ENCODE data around the gene BUB3. TPM values are rescaled to one million over a fixed set of nuclear protein-coding genes. Genes with fewer than 3 reads are reported as not detected.

The BUB3 gene
- total RNA-seq, 1 donor = 177 TPM

DNA sequence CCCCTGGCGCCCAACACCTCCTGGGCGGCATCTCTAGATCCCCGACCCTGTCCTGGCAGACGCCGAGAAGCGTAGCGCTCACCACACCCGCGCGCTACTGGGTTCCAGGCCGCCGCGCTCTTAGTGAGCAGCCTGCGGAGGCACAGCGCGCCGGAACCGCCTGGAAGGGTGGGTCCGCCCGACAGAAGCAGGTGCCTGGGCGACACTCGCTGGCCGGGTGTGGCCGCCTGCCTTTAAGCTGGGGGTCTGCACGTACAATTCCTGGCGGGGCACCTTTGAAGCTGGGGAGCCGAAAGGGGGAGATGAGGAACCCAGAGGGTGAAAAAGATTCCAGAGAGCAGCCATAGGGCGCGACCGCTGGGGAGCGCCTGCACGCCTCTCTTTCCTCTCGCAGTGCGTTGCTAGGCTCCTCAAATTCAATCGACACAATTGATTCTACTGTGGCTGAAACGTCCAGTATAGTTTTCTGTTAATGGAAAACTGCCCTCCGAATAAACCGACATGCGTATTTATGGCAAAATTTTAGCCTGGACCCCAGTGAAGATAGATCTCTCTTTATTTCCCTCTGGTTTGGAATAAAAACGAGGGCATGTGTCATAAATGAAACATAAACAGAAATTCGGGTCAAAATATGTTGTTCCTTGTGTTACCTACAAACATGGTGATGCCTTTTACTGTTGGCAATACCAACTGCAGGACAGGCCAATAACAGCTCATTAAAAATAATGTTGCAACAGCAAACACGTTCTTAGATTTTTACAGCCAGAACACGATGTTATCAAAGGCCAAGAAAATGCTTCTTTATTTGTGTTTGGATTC lies 13.8 kb upstream of the BUB3 start:
- no peak for DNase-seq (ENCODE audit: low read depth in 2 of 3, low spot score in 2 of 3)

- DNase-seq (ENCODE audit: low read depth in 2 of 3, low spot score in 2 of 3) = no peak
Measured at GRCh38 chr10:123140983-123141390, 13.2 kb upstream of the BUB3 start.

DNA sequence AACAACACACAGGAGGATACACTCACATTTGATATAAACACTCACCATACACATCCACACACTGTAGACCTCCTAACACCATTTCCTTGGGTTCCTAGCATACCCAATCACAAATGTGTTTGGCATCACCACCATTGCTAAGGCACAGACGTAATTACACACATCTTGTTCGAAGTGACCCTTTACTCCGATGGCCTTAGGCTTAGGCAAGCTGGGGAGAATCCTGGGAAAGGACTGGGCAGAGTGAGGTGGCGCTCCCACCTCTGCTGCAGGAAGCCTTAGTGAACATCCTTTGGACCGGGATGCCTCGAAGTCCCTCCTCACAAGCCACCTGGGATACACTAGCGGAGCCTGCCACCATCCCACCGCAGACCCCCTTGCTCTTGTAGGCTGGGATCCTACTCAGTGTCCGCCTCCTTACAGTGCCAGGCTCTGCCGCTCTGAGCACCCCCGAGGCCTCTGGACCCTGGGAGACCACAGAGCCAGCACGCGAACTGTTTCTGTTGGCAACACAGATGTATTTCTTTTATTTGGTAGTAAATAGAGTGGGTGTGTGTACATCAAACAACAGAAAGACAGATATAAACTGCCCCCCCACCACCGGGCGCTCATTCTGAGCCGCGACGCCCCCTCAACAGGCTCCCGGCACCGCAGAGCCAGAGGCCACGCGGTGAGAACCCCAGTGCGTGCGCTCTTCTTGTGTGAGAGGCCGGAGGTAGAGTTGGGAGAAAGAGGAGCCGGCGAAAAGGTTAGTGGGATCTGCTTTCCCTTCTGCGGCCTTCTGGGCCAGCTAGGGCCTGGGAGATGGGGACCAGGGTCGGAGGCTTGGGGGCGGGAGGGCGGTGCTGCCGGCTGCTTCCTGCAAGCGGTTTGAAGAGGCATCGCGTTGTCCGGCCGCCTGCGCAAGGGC lies 12.2 kb upstream of the BUB3 start:
- no peak for DNase-seq (ENCODE audit: low read depth in 2 of 3, low spot score in 2 of 3)

DNA sequence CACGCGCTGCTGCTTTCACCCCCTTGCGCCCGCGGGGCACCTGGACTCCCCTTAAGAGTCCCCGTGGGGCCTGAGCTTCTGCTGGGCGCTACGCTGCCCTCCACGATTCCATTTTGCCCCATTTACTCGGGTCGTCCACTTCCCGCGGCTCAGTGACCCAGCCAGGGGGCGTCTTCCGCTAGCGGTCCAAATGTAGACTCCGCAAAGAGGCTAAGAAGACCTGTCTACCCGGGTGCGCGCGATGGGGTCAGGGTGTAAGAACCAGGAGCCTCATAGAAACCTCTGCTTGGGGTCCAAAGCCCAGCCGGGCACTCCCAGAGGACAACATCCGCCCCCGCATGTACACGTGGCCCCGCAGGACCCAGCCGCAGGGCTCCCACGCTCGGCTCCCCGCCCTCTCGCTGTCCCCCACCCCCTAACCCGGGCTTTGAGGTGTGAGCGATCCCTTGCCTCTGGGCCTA lies 11.5 kb upstream of the BUB3 start:
- DNase-seq (ENCODE audit: low read depth in 2 of 3, low spot score in 2 of 3) = no peak

GRCh38 chr10:123143162-123143824 lies 10.9 kb upstream of the BUB3 start:
- DNase-seq (ENCODE audit: low read depth in 2 of 3, low spot score in 2 of 3) = no peak

DNA sequence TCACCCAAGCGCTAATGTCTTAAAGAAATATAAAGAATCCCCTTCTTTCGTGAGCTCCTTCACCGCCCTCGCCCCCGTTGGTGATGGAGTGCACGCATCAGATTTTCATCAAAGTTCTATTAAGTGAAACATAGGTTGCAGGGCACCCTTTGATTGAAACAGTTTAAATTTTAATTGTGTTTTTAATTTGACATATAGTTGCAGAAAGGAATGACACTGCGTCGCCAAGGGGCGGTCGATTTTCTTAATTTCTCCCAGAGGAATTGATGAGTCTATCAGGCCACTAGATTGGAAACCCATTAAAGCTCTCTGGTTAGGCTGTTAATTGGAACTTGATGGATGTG lies 10.4 kb upstream of the BUB3 start:
- DNase-seq (ENCODE audit: low read depth in 2 of 3, low spot score in 2 of 3) = no peak

- peak in 1 of 3 donors; percentile 24 for DNase-seq (ENCODE audit: low read depth in 2 of 3, low spot score in 2 of 3)
Measured at GRCh38 chr10:123144697-123145541, 9.3 kb upstream of the BUB3 start.

DNA sequence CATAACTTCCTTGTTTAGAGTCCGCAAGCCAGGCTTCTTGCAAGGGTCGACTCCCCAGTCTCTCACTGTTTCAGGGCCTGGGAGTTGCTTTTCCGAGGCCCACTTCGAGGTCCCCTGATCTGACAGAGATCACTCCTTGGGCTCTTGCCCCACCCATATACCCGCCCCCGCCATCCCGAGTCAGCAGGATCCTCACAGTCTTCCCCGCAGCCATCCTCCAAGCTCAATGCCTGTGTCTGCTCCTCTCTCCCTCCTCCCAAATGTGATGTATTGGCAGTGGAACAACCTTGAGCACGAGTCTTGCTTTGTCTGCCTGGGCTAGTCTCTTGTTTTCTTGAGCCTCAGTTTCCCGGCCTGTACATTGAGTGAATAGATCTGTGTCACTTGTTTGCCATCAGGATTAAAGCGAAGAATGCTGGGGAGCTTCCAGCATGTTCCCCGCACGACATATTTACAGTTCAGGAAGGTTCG lies 8.6 kb upstream of the BUB3 start:
- no peak for DNase-seq (ENCODE audit: low read depth in 2 of 3, low spot score in 2 of 3)

GRCh38 chr10:123146013-123146893 lies 7.9 kb upstream of the BUB3 start:
- DNase-seq (ENCODE audit: low read depth in 2 of 3, low spot score in 2 of 3) = peak in 1 of 3 donors; percentile 26

DNA sequence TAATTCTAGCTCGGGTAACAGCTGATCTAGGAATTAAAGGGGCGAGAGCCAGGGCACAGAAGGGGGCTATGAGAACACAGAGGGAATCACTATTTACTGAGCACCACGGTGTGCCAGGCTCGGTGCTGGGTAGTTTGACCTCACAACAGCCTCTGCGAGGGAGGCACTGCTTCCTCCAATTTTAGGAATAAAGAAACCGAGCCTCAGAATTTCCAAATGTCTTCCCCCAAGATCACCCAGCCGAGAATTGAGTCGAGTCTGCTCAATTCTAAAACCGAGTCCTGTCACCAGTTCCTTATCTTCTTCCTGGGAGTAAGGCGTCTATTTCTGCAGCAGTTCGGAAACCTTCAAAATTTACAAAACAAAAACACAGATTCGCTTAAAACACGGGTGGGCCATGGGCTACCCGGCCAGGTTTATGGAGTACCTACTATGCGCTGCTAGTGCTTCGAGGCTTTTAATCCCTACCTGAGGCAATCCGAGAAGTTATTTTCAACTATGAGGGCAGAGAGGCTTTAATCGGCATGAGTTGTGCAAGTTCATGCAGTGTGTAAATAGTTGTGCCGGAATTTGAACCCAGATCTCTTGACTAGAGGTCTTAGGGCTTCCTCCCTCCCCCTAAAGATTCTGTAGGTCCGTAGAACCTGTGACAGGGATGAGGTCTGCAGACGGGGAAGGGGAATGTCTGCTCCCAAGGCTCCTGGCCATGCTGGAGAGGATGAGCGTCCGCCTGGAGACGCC lies 7.1 kb upstream of the BUB3 start:
- no peak for DNase-seq (ENCODE audit: low read depth in 2 of 3, low spot score in 2 of 3)

GRCh38 chr10:123147635-123148413 lies 6.4 kb upstream of the BUB3 start, which contains the start of gene HMX2:
HMX2 (plus strand) TSS chr10:123148136; CDS start chr10:123148379, 243 bp downstream.
- DNase-seq (ENCODE audit: low read depth in 2 of 3, low spot score in 2 of 3) = no peak

DNA sequence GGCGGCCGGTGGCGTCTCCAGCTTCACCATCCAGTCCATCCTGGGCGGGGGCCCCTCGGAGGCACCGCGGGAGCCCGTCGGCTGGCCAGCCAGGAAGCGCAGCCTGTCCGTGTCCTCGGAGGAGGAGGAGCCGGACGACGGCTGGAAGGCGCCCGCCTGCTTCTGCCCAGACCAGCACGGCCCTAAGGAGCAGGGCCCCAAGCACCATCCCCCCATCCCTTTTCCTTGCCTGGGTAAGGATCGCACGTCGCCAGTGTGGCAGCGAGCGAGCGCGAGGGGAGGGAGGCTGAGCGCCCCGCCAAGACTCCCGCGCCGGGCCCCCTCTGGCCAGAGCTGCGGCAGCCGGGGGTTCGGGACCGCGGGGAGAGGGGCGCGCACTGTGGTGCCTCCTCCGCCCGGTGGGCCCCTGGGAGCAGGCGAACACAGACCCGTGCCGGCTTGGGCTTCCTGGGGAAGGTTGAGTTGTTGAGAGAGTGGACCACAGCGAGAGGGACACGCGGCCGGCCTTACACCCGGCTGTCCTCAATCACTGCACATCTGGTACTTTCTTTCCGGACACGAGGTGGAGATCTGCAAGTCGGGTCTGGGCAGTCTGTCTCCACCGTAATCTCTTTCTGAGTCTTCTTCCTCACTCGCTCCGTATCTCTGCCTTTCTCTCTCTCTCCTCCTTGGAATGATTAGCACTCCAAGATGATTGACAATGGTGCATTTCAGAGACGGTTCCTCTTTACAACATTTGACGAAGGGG lies 5.6 kb upstream of the BUB3 start:
- DNase-seq (ENCODE audit: low read depth in 2 of 3, low spot score in 2 of 3) = no peak

DNA sequence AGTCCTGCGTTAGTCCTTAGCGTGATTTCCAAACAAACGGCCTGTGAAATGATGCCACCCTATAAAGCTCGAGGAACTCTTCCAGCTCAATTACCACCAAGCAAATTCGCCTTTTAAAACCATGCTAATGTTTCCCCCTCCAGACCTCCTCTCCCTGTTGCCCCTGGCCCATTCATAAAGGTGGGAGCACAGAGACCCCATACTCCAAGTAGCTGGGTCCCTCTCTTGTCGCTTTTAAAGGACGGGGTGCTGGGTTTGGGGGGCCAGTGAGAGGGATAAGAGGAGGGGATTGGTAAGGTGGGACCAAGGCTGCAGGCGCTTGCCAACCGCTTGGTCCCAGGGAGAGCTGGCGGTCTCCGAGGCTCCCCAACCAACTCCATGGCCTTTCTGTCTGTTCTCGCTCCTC lies 5.0 kb upstream of the BUB3 start:
- no peak for DNase-seq (ENCODE audit: low read depth in 2 of 3, low spot score in 2 of 3)

- DNase-seq (ENCODE audit: low read depth in 2 of 3, low spot score in 2 of 3) = peak in 1 of 3 donors; percentile 47
Measured at GRCh38 chr10:123149568-123150270, 4.5 kb upstream of the BUB3 start.

DNA sequence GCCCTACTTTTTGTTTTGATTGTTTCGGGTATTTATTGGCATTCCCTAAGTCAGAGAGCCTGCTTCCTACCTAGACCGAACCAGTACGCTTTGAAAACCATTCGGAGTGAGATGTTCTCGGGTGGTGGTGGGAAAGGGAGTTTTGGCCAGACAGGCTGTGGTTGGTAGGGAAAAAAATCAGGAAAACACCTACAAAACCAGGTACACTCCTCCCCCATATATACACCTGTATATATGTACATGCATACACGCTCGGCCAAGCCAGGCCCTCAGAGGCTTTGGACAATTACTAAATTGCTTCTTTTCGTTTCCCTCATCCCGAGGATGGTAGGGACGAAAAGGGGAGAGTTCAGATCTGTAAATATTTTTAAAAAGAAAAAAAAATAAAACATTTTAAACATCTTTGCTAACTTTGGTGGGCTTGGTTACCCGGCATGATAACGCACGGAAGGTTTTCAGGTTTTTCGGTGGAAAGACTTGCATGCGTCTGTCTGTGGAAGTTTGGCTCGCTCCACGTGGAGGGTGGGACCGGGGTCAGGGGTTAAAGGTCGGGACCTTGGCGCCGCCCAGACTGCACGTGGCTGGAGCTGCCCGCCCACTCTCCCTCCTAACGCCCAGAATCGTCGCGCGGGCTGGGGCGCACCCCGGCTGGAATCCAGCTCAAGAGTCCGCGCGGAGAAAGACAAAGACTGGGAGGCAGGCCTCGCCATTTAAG lies 3.8 kb upstream of the BUB3 start:
- peak in 1 of 3 donors; percentile 26 for DNase-seq (ENCODE audit: low read depth in 2 of 3, low spot score in 2 of 3)

Measured in hematopoietic multipotent progenitor cell (in vitro differentiated cells).